H1 (cell line): Measurements from ENCODE around the gene BCKDHB. TPM values are rescaled to one million over a fixed set of nuclear protein-coding genes. Genes with fewer than 3 reads are reported as not detected.
"Not testable (repeated sequence)": the region's sequence is repeated elsewhere in the genome, so short reads cannot be mapped to it uniquely, and the experiment has no call there.

Experiments used
- CTCF ChIA-PET: fragments of 300-600 bp; sonication (Branson Sonifier 250); formaldehyde crosslinking; loops from one replicate; lab custom pipeline; 2021; ENCODE audit not compliant: partially characterized antibody; lab: Charles Lee
- POLR2A ChIA-PET: fragments of 300-600 bp; sonication (Branson Sonifier 250); formaldehyde crosslinking; loops from one replicate; lab custom pipeline; 2021; ENCODE audit warnings: inconsistent platforms; ENCODE audit not compliant: partially characterized antibody; lab: Charles Lee
- DNase-seq, 2 experiments: peaks; one replicate each; pipeline versions ENCODE4 v3.0.0 to v3.0.0-alpha.2; 2010 to 2022; ENCODE audit warnings: low spot score in 2 of 2, low read depth in 1 of 2, mixed read lengths in 1 of 2
- FAIRE-seq: peaks from 2 replicates; lab custom pipeline; 2011; peaks lifted over from hg19 to GRCh38; lab: Jason Lieb, UNC
- H2AFZ ChIP-seq: 2 replicates; pipeline ENCODE4 v1.8.1; 2012; ENCODE audit warnings: low read length, inconsistent platforms
- H2AK5ac ChIP-seq: 2 replicates; pipeline ENCODE4 v1.6.1; 2013; ENCODE audit warnings: low read depth, low read length
- H2BK120ac ChIP-seq: replicated peaks from 2 replicates; pipeline ENCODE3; 2013; ENCODE audit warnings: low read depth, low read length, inconsistent platforms
- H2BK12ac ChIP-seq: 2 replicates; pipeline ENCODE4 v1.6.1; 2013; ENCODE audit warnings: low read depth, low read length
- H2BK15ac ChIP-seq: 2 replicates; pipeline ENCODE4 v1.6.1; 2013; ENCODE audit warnings: low read length
- H2BK20ac ChIP-seq: 2 replicates; pipeline ENCODE4 v1.6.1; 2013; ENCODE audit warnings: low read length
- H2BK5ac ChIP-seq: 2 replicates; pipeline ENCODE4 v1.6.1; 2013; ENCODE audit warnings: low read depth, low read length
- H3K14ac ChIP-seq: 2 replicates; pipeline ENCODE4 v1.6.1; 2013; ENCODE audit warnings: inconsistent platforms; ENCODE audit not compliant: insufficient read length
- H3K18ac ChIP-seq: 2 replicates; pipeline ENCODE4 v1.6.1; 2013; ENCODE audit warnings: low read length; ENCODE audit errors: extremely low read depth
- H3K23ac ChIP-seq: 2 replicates; pipeline ENCODE4 v1.6.1; 2013; ENCODE audit warnings: inconsistent platforms; ENCODE audit not compliant: insufficient read length
- H3K23me2 ChIP-seq: 2 replicates; pipeline ENCODE4 v1.6.1; 2013; ENCODE audit warnings: low read depth, low read length
- H3K27ac ChIP-seq: 2 replicates; pipeline ENCODE4 v1.6.1; 2011; ENCODE audit warnings: low read depth, low read length, inconsistent platforms
- H3K27me3 ChIP-seq, 4 experiments: replicated peaks in 1 of 4; 1 replicate in 1 of 4; 2 replicates in 3 of 4; pipeline versions ENCODE4 v1.6.1 to v1.8.1; 2011 to 2013; ENCODE audit warnings: low read length in 3 of 4, mild to moderate bottlenecking in 3 of 4, inconsistent platforms in 2 of 4, mixed read lengths in 2 of 4, moderate library complexity in 1 of 4; ENCODE audit not compliant: control insufficient read depth in 3 of 4, insufficient read depth in 3 of 4; ENCODE audit errors: extremely low read depth in 1 of 4
- H3K36me3 ChIP-seq, 4 experiments: 2 replicates each; pipeline versions ENCODE4 v1.6.1 to v1.8.1; 2011 to 2013; ENCODE audit warnings: mild to moderate bottlenecking in 4 of 4, low read length in 3 of 4, moderate library complexity in 2 of 4, control low read depth in 1 of 4, inconsistent platforms in 1 of 4; ENCODE audit not compliant: insufficient read depth in 4 of 4, control insufficient read depth in 2 of 4
- H3K4ac ChIP-seq: replicated peaks from 2 replicates; pipeline ENCODE3; 2013; ENCODE audit warnings: low read length, low read depth, mixed read lengths, inconsistent platforms; ENCODE audit not compliant: insufficient read length
- H3K4me1 ChIP-seq, 4 experiments: replicated peaks in 1 of 4; 1 replicate in 1 of 4; 2 replicates in 3 of 4; pipeline versions ENCODE4 v1.6.1 to v1.8.1; 2011 to 2013; ENCODE audit warnings: low read length in 3 of 4, inconsistent platforms in 2 of 4, mixed read lengths in 1 of 4; ENCODE audit not compliant: insufficient read depth in 4 of 4, control insufficient read depth in 3 of 4
- H3K4me2 ChIP-seq, 2 experiments: 2 replicates each; pipeline versions ENCODE4 v1.6.1 to v1.8.1; 2011 to 2013; ENCODE audit warnings: low read depth in 2 of 2, low read length in 2 of 2, control low read depth in 1 of 2, inconsistent platforms in 1 of 2, mild to moderate bottlenecking in 1 of 2; ENCODE audit not compliant: insufficient read depth in 1 of 2
- H3K4me3 ChIP-seq, 4 experiments: fragments of 200-600, 300-600 bp in 1 of 4; sonication (generic), shearing (Covaris generic), sonication (Bioruptor Twin) in 1 of 4; 2 replicates each; pipeline versions ENCODE4 v1.5.1 to v1.8.1; 2011 to 2016; ENCODE audit warnings: low read length in 4 of 4, low read depth in 3 of 4, control low read depth in 2 of 4, inconsistent platforms in 2 of 4, mild to moderate bottlenecking in 2 of 4, mixed read lengths in 1 of 4, moderate library complexity in 1 of 4; ENCODE audit not compliant: insufficient read depth in 2 of 4; ENCODE audit errors: extremely low read depth in 1 of 4
- H3K56ac ChIP-seq: replicated peaks from 2 replicates; pipeline ENCODE3; 2013; ENCODE audit warnings: low read depth, mild to moderate bottlenecking, mixed read lengths, low read length, inconsistent platforms; ENCODE audit not compliant: insufficient read length
- H3K79me1 ChIP-seq: 2 replicates; pipeline ENCODE4 v1.6.1; 2013; ENCODE audit warnings: low read depth, low read length, control low read depth
- H3K79me2 ChIP-seq, 2 experiments: 2 replicates each; pipeline versions ENCODE4 v1.6.1 to v1.8.1; 2012 to 2013; ENCODE audit warnings: low read length in 2 of 2, mild to moderate bottlenecking in 2 of 2, inconsistent platforms in 1 of 2; ENCODE audit not compliant: insufficient read depth in 2 of 2, control insufficient read depth in 1 of 2
- H3K9ac ChIP-seq, 4 experiments: replicated peaks in 1 of 4; 1 replicate in 1 of 4; 2 replicates in 3 of 4; pipeline versions ENCODE4 v1.6.1 to v1.8.1; 2011 to 2013; ENCODE audit warnings: low read depth in 3 of 4, low read length in 3 of 4, control low read depth in 2 of 4, mild to moderate bottlenecking in 2 of 4, moderate library complexity in 2 of 4, inconsistent platforms in 1 of 4; ENCODE audit errors: extremely low read depth in 1 of 4
- H3K9me3 ChIP-seq, 2 experiments: 2 replicates each; pipeline versions ENCODE4 v1.6.1 to v1.8.1; 2012 to 2013; ENCODE audit warnings: mild to moderate bottlenecking in 2 of 2, moderate library complexity in 2 of 2, control low read depth in 1 of 2, inconsistent platforms in 1 of 2, low read depth in 1 of 2, low read length in 1 of 2, mixed read lengths in 1 of 2; ENCODE audit not compliant: insufficient read depth in 2 of 2
- H4K20me1 ChIP-seq, 2 experiments: replicated peaks in 1 of 2; 2 replicates each; pipeline versions ENCODE3 to v1.8.1; 2011 to 2013; ENCODE audit warnings: inconsistent platforms in 2 of 2, low read length in 2 of 2, mild to moderate bottlenecking in 1 of 2; ENCODE audit not compliant: insufficient read depth in 2 of 2, control insufficient read depth in 1 of 2
- H4K5ac ChIP-seq: 2 replicates; pipeline ENCODE4 v1.6.1; 2013; ENCODE audit warnings: low read length, low read depth, mixed read lengths, inconsistent platforms; ENCODE audit not compliant: insufficient read length
- H4K8ac ChIP-seq: 2 replicates; pipeline ENCODE4 v1.8.0; 2013; ENCODE audit warnings: mild to moderate bottlenecking, moderate library complexity, low read length, inconsistent platforms; ENCODE audit not compliant: insufficient read depth; ENCODE audit errors: extremely low read depth
- H4K91ac ChIP-seq: replicated peaks from 2 replicates; pipeline ENCODE3; 2013; ENCODE audit warnings: low read length, mixed read lengths, inconsistent platforms; ENCODE audit not compliant: insufficient read length
- WGBS, 2 experiments: shearing (Covaris generic) in 1 of 2; methylation state at CpG; one replicate each; pipeline versions ENCODE4 v1.1.6 to v1.1.7; 2013 to 2015; ENCODE audit warnings: low lambda C conversion rate in 2 of 2, mixed read lengths in 2 of 2, inconsistent platforms in 1 of 2, low coverage in 1 of 2, missing lambda C conversion rate in 1 of 2; ENCODE audit not compliant: insufficient replicate concordance in 2 of 2, insufficient coverage in 1 of 2, insufficient read length in 1 of 2; ENCODE audit errors: extremely low coverage in 1 of 2, missing lambda C conversion rate in 1 of 2; 5-methylcytosine and 5-hydroxymethylcytosine counted together
- polyA plus RNA-seq, 7 experiments: library from polyadenylated mRNA; depleted of rRNA in 3 of 7; stranded (reverse) in 5 of 7; unstranded in 2 of 7; fragments of >200 nt in 5 of 7; fragments of 200-250 nt in 2 of 7; gene quantifications; 1 replicate in 5 of 7; 2 replicates in 1 of 7; 4 replicates in 1 of 7; pipeline versions ENCODE4 v1.2.1 to v1.2.3, GENCODE V29; 2011 to 2013; ENCODE audit warnings: missing spikeins in 2 of 7, mixed read lengths in 2 of 7
- total RNA-seq: library from RNA; stranded (reverse); fragmentation: NEBNext Ultra II Directional; extraction: Animal tissue kit (Norgen Biotek cat#: 25700); gene quantifications from 2 replicates; pipeline ENCODE4 v1.2.1, GENCODE V29; 2021

Gene BCKDHB
- total and polyA plus RNA-seq, 2 of the 8 experiments (the other 6 are each of a cell fraction or from before 2014, with no cell fraction given) = 22.1 to 30.8 TPM

GRCh38 chr6:80238754-80239153 is 132.3 kb downstream of the BCKDHB start:
- H2BK12ac ChIP-seq, H3K4me1 ChIP-seq, H3K4me3 ChIP-seq, H3K18ac ChIP-seq, H2AFZ ChIP-seq, H4K5ac ChIP-seq, CTCF ChIA-PET, H3K79me2 ChIP-seq, H3K27me3 ChIP-seq, H3K27ac ChIP-seq, H3K36me3 ChIP-seq, FAIRE-seq, DNase-seq, H2BK15ac ChIP-seq, H2AK5ac ChIP-seq, H4K8ac ChIP-seq, H3K9me3 ChIP-seq, H3K4ac ChIP-seq, H3K14ac ChIP-seq, POLR2A ChIA-PET, H2BK20ac ChIP-seq, H4K20me1 ChIP-seq, H4K91ac ChIP-seq, H3K79me1 ChIP-seq, H3K23ac ChIP-seq, H3K4me2 ChIP-seq, H3K9ac ChIP-seq, H2BK5ac ChIP-seq, H3K56ac ChIP-seq, H2BK120ac ChIP-seq, H3K23me2 ChIP-seq: not testable (repeated sequence)
- 94% methylated on average over 2 of the region's 2 CpGs; no CpG with 5 or more reads in 1 of the 2 experiments for WGBS, 2 experiments
